HepG2 (cell line): ENCODE results near the gene LNX2. TPM values are rescaled to one million over a fixed set of nuclear protein-coding genes. Genes with fewer than 3 reads are reported as not detected.

ENCODE experiments used
- FOSL1 ChIP-seq: sonication (generic); formaldehyde crosslinking; IDR thresholded peaks from 2 replicates; pipeline ENCODE4 v1.9.0; 2021; ENCODE audit warnings: missing genetic modification reagents, borderline replicate concordance
- FOXA1 ChIP-seq, 2 experiments: fragments of 450-650 bp in 1 of 2; sonication (generic) in 1 of 2; formaldehyde crosslinking in 1 of 2; IDR thresholded peaks; 2 replicates each; pipeline versions ENCODE4 v1.4.0 to v1.6.1; 2016 to 2020; ENCODE audit warnings: missing genetic modification reagents in 1 of 2
- MED13 ChIP-seq: sonication (generic); formaldehyde crosslinking; IDR thresholded peaks from 2 replicates; pipeline ENCODE4 v1.5.0; 2020; ENCODE audit warnings: missing genetic modification reagents
- MTF1 ChIP-seq: sonication (generic); formaldehyde crosslinking; IDR thresholded peaks from 2 replicates; pipeline ENCODE4 v1.5.0; 2020; ENCODE audit warnings: missing genetic modification reagents
- PAWR ChIP-seq: sonication (generic); formaldehyde crosslinking; IDR thresholded peaks from 2 replicates; pipeline ENCODE4 v1.4.0; 2020; ENCODE audit warnings: missing genetic modification reagents, mild to moderate bottlenecking, borderline replicate concordance
- SP5 ChIP-seq: IDR thresholded peaks from 2 replicates; pipeline ENCODE4 v1.6.1; 2016; ENCODE audit warnings: low read depth, borderline replicate concordance
- TFE3 ChIP-seq: IDR thresholded peaks from 2 replicates; pipeline ENCODE4 v1.6.1; 2016
- ZBTB2 ChIP-seq: sonication (generic); formaldehyde crosslinking; IDR thresholded peaks from 2 replicates; pipeline ENCODE4 v1.8.0; 2022; ENCODE audit warnings: low read depth, missing genetic modification reagents
- ZHX1 ChIP-seq: sonication (generic); formaldehyde crosslinking; IDR thresholded peaks from 2 replicates; pipeline ENCODE4 v1.8.1; 2022; ENCODE audit warnings: low read depth, mild to moderate bottlenecking, missing genetic modification reagents
- ZNF646 ChIP-seq: sonication (generic); formaldehyde crosslinking; IDR thresholded peaks from 2 replicates; pipeline ENCODE4 v1.9.0; 2021; ENCODE audit warnings: mild to moderate bottlenecking, missing genetic modification reagents
- ZZZ3 ChIP-seq: sonication (generic); formaldehyde crosslinking; IDR thresholded peaks from 2 replicates; pipeline ENCODE4 v1.4.0; 2020; ENCODE audit warnings: missing genetic modification reagents, mild to moderate bottlenecking, borderline replicate concordance
- polyA plus RNA-seq, 8 experiments: library from polyadenylated mRNA; depleted of rRNA in 3 of 8; stranded (reverse) in 7 of 8; unstranded in 1 of 8; fragments of >200 nt; fragmentation: Illumina TruSeq in 4 of 8; extraction: Trizol in 4 of 8; gene quantifications; 2 replicates each; pipeline versions ENCODE4 v1.2.1 to v1.2.3, GENCODE V29; 2011 to 2016; ENCODE audit warnings: low read depth in 4 of 8, missing spikeins in 1 of 8, mixed read lengths in 1 of 8; ENCODE audit not compliant: insufficient read depth in 1 of 8
- total RNA-seq, 5 experiments: library from RNA; depleted of rRNA; stranded (reverse); fragments of >200 nt; fragmentation: Illumina TruSeq; extraction: Trizol; gene quantifications; 2 replicates each; pipeline ENCODE4 v1.2.3, GENCODE V29; 2016; ENCODE audit warnings: low read depth in 1 of 5

The LNX2 gene
- total and polyA plus RNA-seq, 2 of the 13 experiments (the other 11 are each of a cell fraction or from before 2014, with no cell fraction given): 9.2 to 9.7 TPM

- no peak for TF ChIP-seq ZNF646 (CRISPR knock-in tag)
- no peak for TF ChIP-seq PAWR (CRISPR knock-in tag)
- no peak for TF ChIP-seq FOSL1
- no peak for TF ChIP-seq FOXA1 (IDR thresholded peaks at IDR 0.05)
- 0 out of 2 replicates have a peak, but pooled peaks have one; percentile 26 for TF ChIP-seq FOXA1 (CRISPR knock-in tag; IDR thresholded peaks at IDR 0.05)
- TF ChIP-seq ZZZ3: no peak
- TF ChIP-seq SP5: no peak
- TF ChIP-seq ZBTB2: no peak
- no peak for TF ChIP-seq MTF1
- TF ChIP-seq TFE3: 0 out of 2 replicates have a peak, but pooled peaks have one; percentile 33
- TF ChIP-seq ZHX1 (CRISPR knock-in tag): no peak
- TF ChIP-seq MED13 (CRISPR knock-in tag): no peak
These were observed 21.6 kb upstream of the LNX2 start (continued) for GRCh38 chr13:27641711-27642502.
